ENCODE data around the gene DCHS1.

- TF ChIP-seq POLR2AphosphoS5 (IDR thresholded peaks at IDR 0.05; ENCODE audit: low read depth, low read length): no peak
- no peak for TF ChIP-seq POLR2A (IDR thresholded peaks at IDR 0.05; ENCODE audit: low read depth, low read length)
- no peak for TF ChIP-seq TAF1 (IDR thresholded peaks at IDR 0.05; ENCODE audit: borderline replicate concordance, low read depth, low read length)
Observed at GRCh38 chr11:6623391-6624363, 31.9 kb downstream of the DCHS1 start.
